K562 (cell line): ENCODE results near the gene LMO4. TPM values are rescaled to one million over a fixed set of nuclear protein-coding genes. Genes with fewer than 3 reads are reported as not detected.

Experiments used
- ATAC-seq: fragments of 200-7000 bp; cut with Tn5 transposase; 3 replicates; pipeline ENCODE4 v1.9.1; 2020; ENCODE audit warnings: moderate library complexity
- BruUV-seq: library from RNA; stranded (reverse); fragments of 400-500 nt; replicated peaks from 2 replicates; lab custom pipeline; 2021; lab: Mats Ljungman, UMichigan
- CTCF ChIA-PET: fragments of 300-600 bp; formaldehyde crosslinking; extraction: SDS; loops from one replicate; lab custom pipeline; 2021; ENCODE audit warnings: low intra/inter-chr PET ratio; lab: Yijun Ruan, JAX
- POLR2A ChIA-PET: fragments of 300-600, 350-650 bp; sonication (Branson Sonifier 250); formaldehyde crosslinking; extraction: SDS; loops from one replicate; lab custom pipeline; 2021; ENCODE audit warnings: antibody characterized with exemption, inconsistent platforms; lab: Yijun Ruan, JAX
- DNase-seq, 4 experiments: peaks; one replicate each; pipeline versions ENCODE4 v3.0.0 to v3.0.0-alpha.2; 2011 to 2018; ENCODE audit warnings: low spot score in 3 of 4, mixed read lengths in 3 of 4; ENCODE audit errors: extremely low read depth in 1 of 4
- FAIRE-seq: peaks from 2 replicates; lab custom pipeline; 2011; peaks lifted over from hg19 to GRCh38; lab: Jason Lieb, UNC
- H2AFZ ChIP-seq: 2 replicates; pipeline ENCODE4 v1.6.0; 2011; ENCODE audit warnings: low read depth, low read length, control low read depth, inconsistent platforms
- H3K27ac ChIP-seq: fragments of 200-600 bp; 3 replicates; pipeline ENCODE4 v1.8.0; 2011; ENCODE audit warnings: low read depth, mild to moderate bottlenecking, control low read depth, inconsistent platforms, low read length, moderate library complexity, mixed read lengths; ENCODE audit errors: extremely low read depth
- H3K27me3 ChIP-seq, 2 experiments: fragments of 300-600 bp in 1 of 2; 2 replicates in 1 of 2; 3 replicates in 1 of 2; pipeline versions ENCODE4 v1.6.0 to v1.8.0; 2011; ENCODE audit warnings: inconsistent platforms in 2 of 2, low read length in 2 of 2, mild to moderate bottlenecking in 1 of 2, mixed read lengths in 1 of 2, moderate library complexity in 1 of 2; ENCODE audit not compliant: control insufficient read depth in 2 of 2, insufficient read depth in 2 of 2
- H3K36me3 ChIP-seq: fragments of 300-600 bp; 3 replicates; pipeline ENCODE4 v1.8.0; 2011; ENCODE audit warnings: mild to moderate bottlenecking, low read length, inconsistent platforms; ENCODE audit not compliant: control insufficient read depth, insufficient read depth
- H3K4me1 ChIP-seq, 2 experiments: fragments of 200-600 bp in 1 of 2; replicated peaks in 1 of 2; 2 replicates in 1 of 2; 3 replicates in 1 of 2; pipeline versions ENCODE4 v1.5.1 to v1.8.0; 2011; ENCODE audit warnings: inconsistent platforms in 2 of 2, low read length in 2 of 2, mild to moderate bottlenecking in 1 of 2, mixed read lengths in 1 of 2, moderate library complexity in 1 of 2; ENCODE audit not compliant: control insufficient read depth in 2 of 2, insufficient read depth in 2 of 2
- H3K4me2 ChIP-seq: 2 replicates; pipeline ENCODE4 v1.6.1; 2011; ENCODE audit warnings: low read length, control low read depth, inconsistent platforms, mixed read lengths; ENCODE audit not compliant: insufficient read depth
- H3K4me3 ChIP-seq: fragments of 200-600 bp; sonication (generic), shearing (Covaris generic); 2 replicates; pipeline ENCODE4 v1.5.1; 2016; ENCODE audit warnings: control low read depth, inconsistent platforms
- H3K79me2 ChIP-seq: fragments of 200-600 bp; 3 replicates; pipeline ENCODE4 v1.8.0; 2011; ENCODE audit warnings: low read length, inconsistent platforms; ENCODE audit not compliant: control insufficient read depth, insufficient read depth
- H3K9ac ChIP-seq, 2 experiments: 2 replicates each; pipeline versions ENCODE4 v1.6.0 to v1.6.1; 2011; ENCODE audit warnings: low read depth in 2 of 2, low read length in 2 of 2, control low read depth in 1 of 2, inconsistent platforms in 1 of 2, mild to moderate bottlenecking in 1 of 2, mixed read lengths in 1 of 2; ENCODE audit not compliant: insufficient read depth in 1 of 2
- H3K9me1 ChIP-seq: one replicate; pipeline ENCODE4 v1.6.0; 2011; ENCODE audit warnings: inconsistent platforms, mild to moderate bottlenecking, low read length, moderate library complexity; ENCODE audit not compliant: control insufficient read depth, insufficient read depth
- H3K9me3 ChIP-seq: replicated peaks from 2 replicates; pipeline ENCODE4 v1.5.1; 2011; ENCODE audit warnings: low read depth, low read length, inconsistent platforms; ENCODE audit not compliant: control insufficient read depth, insufficient read depth
- H4K20me1 ChIP-seq: replicated peaks from 2 replicates; pipeline ENCODE4 v1.6.1; 2011; ENCODE audit warnings: low read length, inconsistent platforms, mixed read lengths; ENCODE audit not compliant: control insufficient read depth, insufficient read depth
- ASH1L ChIP-seq: fragments of 450-650 bp; IDR thresholded peaks from 2 replicates; pipeline ENCODE4 v1.6.1; 2018; ENCODE audit warnings: borderline replicate concordance, mild to moderate bottlenecking, low read depth; ENCODE audit not compliant: partially characterized antibody
- DDX20 ChIP-seq: fragments of 450-650 bp; IDR thresholded peaks from 2 replicates; pipeline ENCODE4 v1.6.1; 2016; ENCODE audit warnings: missing genetic modification characterization, low read depth, mild to moderate bottlenecking, missing compliant biosample characterization, moderate library complexity
- FOXA3 ChIP-seq, 2 experiments: fragments of 450-650 bp in 1 of 2; sonication (generic) in 1 of 2; formaldehyde crosslinking; IDR thresholded peaks in 1 of 2; conservative IDR thresholded peaks in 1 of 2; 2 replicates each; pipeline versions ENCODE4 v1.4.0 to v1.8.0; 2020 to 2022; ENCODE audit warnings: mild to moderate bottlenecking in 2 of 2, missing genetic modification reagents in 1 of 2
- POLR3G ChIP-seq: IDR thresholded peaks from 2 replicates; pipeline ENCODE4 v1.6.1; 2011; ENCODE audit not compliant: insufficient read length, insufficient replicate concordance; ENCODE audit errors: extremely low read depth
- SRSF7 ChIP-seq: fragments of 200-400 bp; formaldehyde crosslinking; optimal IDR thresholded peaks from 2 replicates; pipeline ENCODE3; 2017; ENCODE audit warnings: mild to moderate bottlenecking, low read depth, low read length
- TCF3 ChIP-seq: sonication (generic); formaldehyde crosslinking; IDR thresholded peaks from 2 replicates; pipeline ENCODE4 v1.4.0; 2020; ENCODE audit warnings: mild to moderate bottlenecking, missing genetic modification reagents
- ZEB2 ChIP-seq: fragments of 450-650 bp; IDR thresholded peaks from 2 replicates; pipeline ENCODE4 v1.6.1; 2016
- ZNF23 ChIP-seq: fragments of 250-450 bp; sonication (Bioruptor Pico); IDR thresholded peaks from 2 replicates; pipeline ENCODE4 v1.4.0; 2020; ENCODE audit warnings: mild to moderate bottlenecking
- ZNF282 ChIP-seq: sonication (generic); formaldehyde crosslinking; IDR thresholded peaks from 2 replicates; pipeline ENCODE4 v1.8.1; 2023; ENCODE audit warnings: missing genetic modification reagents
- WGBS: fragments of 100-300 bp; shearing (Covaris generic); methylation state at CpG from one replicate; pipeline ENCODE4 v1.1.6; 2016; ENCODE audit warnings: low coverage, mixed read lengths; ENCODE audit not compliant: insufficient coverage; ENCODE audit errors: missing lambda C conversion rate; 5-methylcytosine and 5-hydroxymethylcytosine counted together
- in situ Hi-C: fragments of 300-500 bp; cut with MboI; formaldehyde crosslinking; loops from 4 replicates; pipeline ENCODE4 v1.15.0; 2018; ENCODE audit warnings: inconsistent platforms, mixed read lengths
- intact Hi-C: fragments of 100-400 bp; cut with micrococcal nuclease; formaldehyde crosslinking; loops from 2 replicates; pipeline ENCODE4 v1.14.2; 2022
- polyA plus RNA-seq, 8 experiments: library from polyadenylated mRNA; depleted of rRNA in 4 of 8; stranded (reverse) in 5 of 8; unstranded in 3 of 8; fragments of >200 nt; fragmentation: Nextera tagmentation in 2 of 8; fragmentation: Illumina TruSeq in 1 of 8; extraction: Ambion mirVana in 2 of 8; extraction: Trizol in 1 of 8; gene quantifications; 2 replicates each; pipeline versions ENCODE4 v1.2.1 to v1.2.3, GENCODE V29; 2011 to 2014; ENCODE audit warnings: inconsistent platforms in 1 of 8, missing spikeins in 1 of 8
- total RNA-seq, 7 experiments: library from RNA; depleted of rRNA in 6 of 7; stranded (reverse); fragments of >200 nt in 6 of 7; fragmentation: Illumina TruSeq in 2 of 7; extraction: Trizol in 2 of 7; gene quantifications; 2 replicates each; pipeline versions ENCODE4 v1.2.1 to v1.2.3, GENCODE V29; 2011 to 2021; ENCODE audit warnings: low replicate concordance in 1 of 7
- TF ChIP-seq, protein P1 (sequence below): fragments of 450-650 bp; IDR thresholded peaks from 2 replicates; pipeline ENCODE4 v1.6.1; 2018; ENCODE audit warnings: mild to moderate bottlenecking, low read depth; ENCODE audit not compliant: partially characterized antibody
- TF ChIP-seq, protein P2 (sequence below): fragments of 250-450 bp; sonication (Bioruptor Pico); IDR thresholded peaks from 2 replicates; pipeline ENCODE4 v1.8.0; 2021; ENCODE audit warnings: moderate library complexity, mild to moderate bottlenecking, inconsistent platforms
- TF ChIP-seq, protein P3 (sequence below), 2 experiments: fragments of 450-650 bp; IDR thresholded peaks; 2 replicates each; pipeline ENCODE4 v1.6.1; 2016

LMO4 gene
- total and polyA plus RNA-seq, 9 of the 15 experiments (the other 6 are each of a cell fraction or from before 2014, with no cell fraction given) = 3.1 to 35.3 (median 22.4) TPM

DNA sequence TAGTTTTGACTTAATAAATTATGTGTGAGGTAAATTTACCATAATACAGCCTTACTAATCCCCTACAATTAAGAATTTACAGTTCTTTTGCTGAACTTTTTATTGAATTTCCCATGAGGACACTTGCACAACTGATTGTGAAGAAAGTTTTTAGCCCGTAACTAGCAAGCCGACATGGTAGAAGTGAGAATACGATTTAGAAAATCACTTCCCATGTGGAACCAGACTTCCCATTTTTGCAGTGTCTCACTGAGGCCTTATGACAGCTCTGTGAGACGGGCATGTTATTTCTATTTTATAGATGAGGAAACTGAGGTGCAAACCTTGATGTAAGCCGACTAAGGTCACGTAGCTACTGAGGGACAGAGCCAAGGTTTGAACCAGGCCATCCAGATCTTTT, 32.5 kb upstream of the LMO4 start (continued):
- TF ChIP-seq ASH1L (no peak), ZNF23 (CRISPR knock-in tag) (no peak), DDX20 (tag) (no peak), FOXA3 (CRISPR knock-in tag; conservative IDR thresholded peaks at IDR 0.05 in 1 of 2, IDR thresholded peaks at IDR 0.05 in 1 of 2) (no peak), ZNF282 (CRISPR knock-in tag) (no peak), POLR3G (no peak), SRSF7 (no peak), ZEB2 (no peak)
- TF ChIP-seq, protein P1, sequence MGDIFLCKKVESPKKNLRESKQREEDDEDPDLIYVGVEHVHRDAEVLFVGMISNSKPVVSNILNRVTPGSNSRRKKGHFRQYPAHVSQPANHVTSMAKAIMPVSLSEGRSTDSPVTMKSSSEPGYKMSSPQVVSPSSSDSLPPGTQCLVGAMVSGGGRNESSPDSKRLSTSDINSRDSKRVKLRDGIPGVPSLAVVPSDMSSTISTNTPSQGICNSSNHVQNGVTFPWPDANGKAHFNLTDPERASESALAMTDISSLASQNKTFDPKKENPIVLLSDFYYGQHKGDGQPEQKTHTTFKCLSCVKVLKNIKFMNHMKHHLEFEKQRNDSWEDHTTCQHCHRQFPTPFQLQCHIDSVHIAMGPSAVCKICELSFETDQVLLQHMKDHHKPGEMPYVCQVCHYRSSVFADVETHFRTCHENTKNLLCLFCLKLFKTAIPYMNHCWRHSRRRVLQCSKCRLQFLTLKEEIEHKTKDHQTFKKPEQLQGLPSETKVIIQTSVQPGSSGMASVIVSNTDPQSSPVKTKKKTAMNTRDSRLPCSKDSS = no peak
- TF ChIP-seq, protein P2, sequence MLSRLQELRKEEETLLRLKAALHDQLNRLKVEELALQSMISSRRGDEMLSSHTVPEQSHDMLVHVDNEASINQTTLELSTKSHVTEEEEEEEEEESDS = no peak

DNA sequence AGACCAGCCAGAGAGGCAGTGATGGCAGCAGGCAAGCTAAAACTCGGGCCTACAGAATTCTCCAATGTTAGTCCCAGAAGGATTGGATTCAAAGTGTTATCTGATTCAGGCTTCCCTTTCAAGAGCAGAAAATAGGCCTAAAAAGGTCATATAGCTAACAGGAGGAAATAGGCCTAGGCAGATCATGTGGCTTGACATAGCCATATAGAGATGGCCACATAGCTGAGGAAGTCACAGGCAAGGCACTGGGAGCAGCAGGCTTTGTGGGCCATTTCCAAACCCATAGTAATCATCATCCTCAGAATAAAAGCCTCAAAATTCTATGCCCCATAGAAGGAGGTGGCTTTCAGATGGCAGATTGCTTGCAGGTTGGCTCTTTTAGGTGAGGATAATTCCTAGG, 29.0 kb upstream of the LMO4 start:
- WGBS = 0% methylated on average over 1 of the region's 1 CpG
- H3K4me2 ChIP-seq = no peak overlapping the region
- BruUV-seq = no TSS peak
- no peak overlapping the region for H3K9ac ChIP-seq
- no peaks in the 10 kb centered on the region for H4K20me1 ChIP-seq
- H3K36me3 ChIP-seq = no peaks in the 10 kb centered on the region
- in situ Hi-C loops (loop anchor here (25.0 kb wide), 1 partner anchor 638 kb away; no protein-coding TSS in a partner anchor), intact Hi-C loops (no loop called here)
- POLR2A ChIA-PET = interaction anchor here (0.5 to 1.0 kb wide), 2 partner anchors 11 to 68 kb away, joined by 3 to 4 read pairs; no protein-coding TSS in a partner anchor
- peaks cover 5 to 23% of the 10 kb centered on the region in 2 experiments; a peak in 4 of 5 replicates for H3K27me3 ChIP-seq
- H3K27ac ChIP-seq = no peak overlapping the region
- no peak overlapping the region for H3K4me3 ChIP-seq
- H3K79me2 ChIP-seq = no peaks in the 10 kb centered on the region
- H3K9me1 ChIP-seq = no peaks in the 10 kb centered on the region
- no peak for FAIRE-seq
- no peak for ATAC-seq
- CTCF ChIA-PET = no interaction called here
- H3K9me3 ChIP-seq = no peaks in the 10 kb centered on the region
- H2AFZ ChIP-seq = no peak overlapping the region
- TF ChIP-seq, protein P3, sequence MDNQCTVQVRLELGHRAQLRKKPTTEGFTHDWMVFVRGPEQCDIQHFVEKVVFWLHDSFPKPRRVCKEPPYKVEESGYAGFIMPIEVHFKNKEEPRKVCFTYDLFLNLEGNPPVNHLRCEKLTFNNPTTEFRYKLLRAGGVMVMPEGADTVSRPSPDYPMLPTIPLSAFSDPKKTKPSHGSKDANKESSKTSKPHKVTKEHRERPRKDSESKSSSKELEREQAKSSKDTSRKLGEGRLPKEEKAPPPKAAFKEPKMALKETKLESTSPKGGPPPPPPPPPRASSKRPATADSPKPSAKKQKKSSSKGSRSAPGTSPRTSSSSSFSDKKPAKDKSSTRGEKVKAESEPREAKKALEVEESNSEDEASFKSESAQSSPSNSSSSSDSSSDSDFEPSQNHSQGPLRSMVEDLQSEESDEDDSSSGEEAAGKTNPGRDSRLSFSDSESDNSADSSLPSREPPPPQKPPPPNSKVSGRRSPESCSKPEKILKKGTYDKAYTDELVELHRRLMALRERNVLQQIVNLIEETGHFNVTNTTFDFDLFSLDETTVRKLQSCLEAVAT (IDR thresholded peaks at IDR 0.05) = no peak
- TF ChIP-seq TCF3 = no peak
- TF ChIP-seq, all 486 proteins: peak for 0
- DNase-seq = no peak
- H3K4me1 ChIP-seq = no peaks in the 10 kb centered on the region
